Psoas muscle (tissue), 8 donors: ENCODE results near the gene WWOX. TPM values are rescaled to one million over a fixed set of nuclear protein-coding genes. Genes with fewer than 3 reads are reported as not detected.

Source experiments
- ATAC-seq, 4 donors: fragments of 200-7000 bp; cut with Tn5 transposase; one replicate each; pipeline ENCODE4 v1.9.1; 2020; ENCODE audit warnings: moderate library complexity in 3 of 4, mild to moderate bottlenecking in 2 of 4
- DNase-seq, 2 donors: peaks; one replicate each; pipeline ENCODE4 v3.0.0-alpha.2; 2020
- H3K27ac ChIP-seq: fragments of 200-600 bp; one replicate; pipeline ENCODE4 v1.8.0; 2022
- H3K27me3 ChIP-seq, 3 donors: fragments of 200-600 bp in 1 of 3; one replicate each; pipeline versions ENCODE4 v1.6.1 to v1.8.0; 2013 to 2022; ENCODE audit warnings: low read length in 2 of 3, mild to moderate bottlenecking in 2 of 3, moderate library complexity in 1 of 3; ENCODE audit not compliant: insufficient read depth in 3 of 3
- H3K36me3 ChIP-seq, 2 donors: fragments of 200-600 bp in 1 of 2; one replicate each; pipeline versions ENCODE4 v1.6.1 to v1.8.0; 2013 to 2022; ENCODE audit warnings: low read depth in 1 of 2, mild to moderate bottlenecking in 1 of 2, moderate library complexity in 1 of 2; ENCODE audit not compliant: insufficient read depth in 1 of 2
- H3K4me1 ChIP-seq: fragments of 200-600 bp; one replicate; pipeline ENCODE4 v1.8.0; 2022
- H3K4me3 ChIP-seq: fragments of 200-600 bp; one replicate; pipeline ENCODE4 v1.8.0; 2022; ENCODE audit warnings: mild to moderate bottlenecking
- H3K9me3 ChIP-seq: fragments of 200-600 bp; one replicate; pipeline ENCODE4 v1.8.0; 2022
- CTCF ChIP-seq: fragments of 200-600 bp; IDR thresholded peaks from one replicate; pipeline ENCODE4 v1.8.0; 2022; ENCODE audit warnings: antibody characterized with exemption
- WGBS, 3 donors: extraction: QIAGEN DNeasy Blood & Tissue Kit; methylation state at CpG; one replicate each; pipeline versions ENCODE4 v1.1.6 to v1.1.7; 2013; 5-methylcytosine and 5-hydroxymethylcytosine counted together
- intact Hi-C, 2 donors: fragments of 100-400 bp; cut with DNase I; formaldehyde crosslinking; loops; one replicate each; pipeline versions ENCODE4 v1.11.0 to v1.14.2; 2022
- polyA plus RNA-seq, 3 donors: library from polyadenylated mRNA; stranded (reverse); fragments of 200-250 nt; gene quantifications; one replicate each; pipeline ENCODE4 v1.2.3, GENCODE V29; 2013
- total RNA-seq, 4 donors: library from RNA; stranded (reverse); fragmentation: NEBNext Ultra II Directional in 2 of 4; extraction: Animal tissue kit (Norgen Biotek cat#: 25700) in 2 of 4; gene quantifications; one replicate each; pipeline versions ENCODE4 v1.2.1 to v1.2.4, GENCODE V29; 2021 to 2023
- donor health status: healthy with polysubstance abuse.
- donor health status: DM: no; HTN: no; CAD: no; lungs with moderate emphysema.
- donor health status: Bipolar disorder and iron deficiency.
- donor health status: healthy.
- donor health status: DM: yes; HTN: yes; CAD: no.
- donor health status: DM: no; HTN: no; CAD: no.
- donor health status: DM: no; HTN: no; CAD: no.
- donor health status: DM: yes; HTN: yes; CAD: no.

WWOX gene
- total and polyA plus RNA-seq, 7 donors = 3.1 to 6.6 (median 5.0) TPM

- no peak for DNase-seq
- Histone ChIP-seq H3K27me3 (no peaks in the 10 kb centered on the region), H3K4me3 (no peak overlapping the region), H3K27ac (no peak overlapping the region), H3K36me3 (no peaks in the 10 kb centered on the region), H3K9me3 (no peaks in the 10 kb centered on the region), H3K4me1 (no peaks in the 10 kb centered on the region)
- intact Hi-C loops = no loop called here
- 66 to 80% (median 70%) methylated on average over 9 of the region's 9 CpGs for WGBS, 3 donors
- TF ChIP-seq CTCF = no peak
- no peak for ATAC-seq
Measured at GRCh38 chr16:79165079-79165478, 1065.6 kb downstream of the WWOX start.

DNA sequence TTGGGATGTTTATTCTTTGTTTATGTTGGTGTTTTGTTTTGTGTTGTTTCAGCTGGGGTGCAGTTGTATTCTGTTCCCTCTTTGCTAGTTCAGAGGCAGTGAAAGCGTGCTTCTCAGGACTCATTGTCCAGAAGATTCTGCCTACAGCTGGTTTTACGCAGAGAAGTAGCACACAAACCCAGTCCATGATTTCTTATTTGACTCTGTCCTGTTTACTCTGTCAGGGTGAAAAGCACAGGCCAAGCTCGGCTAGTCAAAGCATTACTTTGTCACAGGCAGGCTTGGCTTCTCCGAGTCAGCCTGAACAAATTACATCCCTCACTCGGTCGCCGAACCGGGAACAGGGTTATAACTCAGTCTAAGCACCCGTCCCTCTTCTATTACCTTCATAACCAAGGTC is 1066.1 kb downstream of the WWOX start:
- Histone ChIP-seq H3K27ac (no peak overlapping the region), H3K27me3 (no peaks in the 10 kb centered on the region), H3K9me3 (no peaks in the 10 kb centered on the region), H3K4me1 (no peaks in the 10 kb centered on the region), H3K36me3 (no peaks in the 10 kb centered on the region), H3K4me3 (no peak overlapping the region)
- intact Hi-C loops = no loop called here
- ATAC-seq (no peak), DNase-seq (no peak)
- WGBS, 3 donors = 69 to 90% (median 85%) methylated on average over 9 of the region's 9 CpGs
- no peak for TF ChIP-seq CTCF

DNA sequence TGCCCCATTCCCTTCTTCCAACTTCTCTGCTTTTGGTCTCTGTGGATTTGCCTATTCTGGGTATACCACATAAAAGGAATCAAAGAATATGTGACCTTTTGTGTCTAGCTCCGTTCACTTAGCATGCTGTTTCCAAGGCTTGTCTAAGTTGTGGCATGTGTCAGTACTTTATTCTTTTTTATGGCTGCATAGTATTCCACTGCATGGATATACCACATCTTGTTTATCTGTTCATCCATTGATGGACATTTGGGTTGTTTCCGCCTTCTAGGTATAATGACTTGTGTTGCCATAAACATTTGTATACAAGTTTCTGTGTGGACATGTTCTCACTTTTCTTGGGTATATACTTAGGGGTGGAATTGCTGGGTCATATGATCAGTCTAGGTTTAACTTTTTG is 1068.4 kb downstream of the WWOX start:
- no peaks in the 10 kb centered on the region for H3K4me1 ChIP-seq
- no peak for ATAC-seq
- no peak overlapping the region for H3K4me3 ChIP-seq
- H3K36me3 ChIP-seq = no peaks in the 10 kb centered on the region
- H3K27me3 ChIP-seq = no peaks in the 10 kb centered on the region
- H3K9me3 ChIP-seq = no peaks in the 10 kb centered on the region
- no peak for TF ChIP-seq CTCF
- WGBS, 3 donors = 97 to 98% (median 97%) methylated on average over 2 of the region's 2 CpGs
- no peak overlapping the region for H3K27ac ChIP-seq
- no peak for DNase-seq
- intact Hi-C loops = no loop called here

DNA sequence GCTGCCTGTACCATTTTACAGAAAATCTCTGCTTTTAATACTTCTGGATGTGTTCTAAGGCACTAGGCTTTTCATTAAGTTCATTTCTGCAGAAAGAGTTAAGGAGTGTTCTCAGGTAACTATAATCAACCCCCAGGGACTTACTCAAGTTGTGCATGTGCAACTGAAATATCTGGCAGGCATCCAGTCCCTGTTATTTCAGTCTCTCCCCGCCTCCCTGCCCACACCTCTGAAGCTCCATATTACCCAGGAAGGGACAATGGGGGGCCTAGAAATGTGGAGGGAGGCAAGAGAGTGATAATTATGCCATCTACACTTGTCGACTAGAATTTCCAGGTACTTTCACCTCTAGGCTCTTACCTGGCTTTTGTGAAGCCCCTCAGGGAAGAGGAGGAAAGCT is 1068.9 kb downstream of the WWOX start:
- H3K27ac ChIP-seq = no peak overlapping the region
- H3K27me3 ChIP-seq = no peaks in the 10 kb centered on the region
- H3K4me1 ChIP-seq = no peaks in the 10 kb centered on the region
- no peaks in the 10 kb centered on the region for H3K36me3 ChIP-seq
- DNase-seq (no peak), ATAC-seq (no peak)
- no peak for TF ChIP-seq CTCF
- WGBS, 3 donors = 73 to 78% (median 73%) methylated on average over 2 of the region's 2 CpGs
- intact Hi-C loops = no loop called here
- H3K9me3 ChIP-seq = no peaks in the 10 kb centered on the region
- no peak overlapping the region for H3K4me3 ChIP-seq

DNA sequence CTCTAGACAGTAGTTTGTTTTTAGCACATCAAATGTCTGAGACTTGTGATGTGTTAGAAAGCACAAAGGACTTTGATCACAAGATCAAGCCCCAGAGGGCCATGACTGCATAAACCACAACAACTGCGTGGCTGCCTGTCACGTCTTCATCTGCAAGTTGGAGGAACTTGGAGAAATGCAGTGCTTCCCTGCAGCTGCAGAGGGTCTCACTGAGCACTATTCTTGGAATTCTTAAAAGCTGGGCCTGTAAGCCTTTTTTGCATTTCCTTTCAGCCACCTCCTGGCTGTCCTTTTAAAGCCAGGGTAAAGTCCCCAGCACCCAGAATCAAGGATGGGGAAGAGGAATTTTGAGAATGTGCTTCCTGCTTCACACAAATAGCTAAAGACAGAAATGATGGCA is 1069.8 kb downstream of the WWOX start:
- TF ChIP-seq CTCF = no peak
- WGBS, 3 donors = 61 to 68% (median 63%) methylated on average over 2 of the region's 2 CpGs
- Histone ChIP-seq H3K36me3 (no peaks in the 10 kb centered on the region), H3K4me1 (no peaks in the 10 kb centered on the region), H3K9me3 (no peaks in the 10 kb centered on the region), H3K4me3 (no peak overlapping the region), H3K27me3 (no peaks in the 10 kb centered on the region), H3K27ac (no peak overlapping the region)
- DNase-seq (no peak), ATAC-seq (no peak)
- intact Hi-C loops = no loop called here
